Stomach smooth muscle (tissue), 2 donors: ENCODE measurements around the gene HPSE2.
"Not testable (repeated sequence)": the region's sequence is repeated elsewhere in the genome, so short reads cannot be mapped to it uniquely, and the experiment has no call there.

ENCODE experiments used
- H3K27ac ChIP-seq: one replicate; pipeline ENCODE4 v1.7.0; 2013; ENCODE audit warnings: mild to moderate bottlenecking, low read length, inconsistent platforms
- H3K27me3 ChIP-seq, 2 donors: one replicate each; pipeline ENCODE4 v1.7.0; 2013; ENCODE audit warnings: low read length in 2 of 2; ENCODE audit not compliant: insufficient read depth in 2 of 2, control insufficient read depth in 1 of 2
- H3K36me3 ChIP-seq, 2 donors: one replicate each; pipeline ENCODE4 v1.7.0; 2013; ENCODE audit warnings: low read length in 2 of 2; ENCODE audit not compliant: control insufficient read depth in 2 of 2, insufficient read depth in 2 of 2
- H3K4me1 ChIP-seq: one replicate; pipeline ENCODE4 v1.7.0; 2013; ENCODE audit warnings: low read length; ENCODE audit not compliant: control insufficient read depth, insufficient read depth
- H3K4me3 ChIP-seq, 2 donors: one replicate each; pipeline ENCODE4 v1.7.0; 2013; ENCODE audit warnings: low read length in 2 of 2
- H3K9ac ChIP-seq, 2 donors: one replicate each; pipeline ENCODE4 v1.7.0; 2013; ENCODE audit warnings: low read length in 2 of 2, mild to moderate bottlenecking in 1 of 2
- H3K9me3 ChIP-seq, 2 donors: one replicate each; pipeline ENCODE4 v1.7.0; 2013; ENCODE audit warnings: low read length in 2 of 2; ENCODE audit not compliant: control insufficient read depth in 2 of 2
- donor health status: healthy.
- donor health status: Pancreatic carcinoma.

HPSE2 gene

DNA sequence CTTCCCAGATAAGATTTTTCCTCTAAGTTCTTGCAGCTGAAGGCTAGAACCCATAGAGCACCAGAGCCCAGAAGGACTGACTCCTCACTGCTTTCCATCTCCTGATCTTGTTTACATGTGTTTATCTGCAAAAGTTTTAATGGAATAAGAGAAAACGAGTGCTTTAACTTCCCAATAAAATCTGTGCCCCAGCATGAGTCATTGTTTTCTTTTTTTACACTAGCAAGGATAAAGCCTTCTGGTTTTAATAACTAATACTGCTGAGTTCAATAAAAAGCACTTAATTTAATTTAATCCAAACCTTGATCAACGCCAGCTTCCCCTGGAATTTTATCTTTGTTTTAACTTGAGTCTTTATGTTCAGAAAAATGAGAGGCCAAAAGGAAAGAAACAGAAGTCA, 227.6 kb downstream of the HPSE2 start:
- Histone ChIP-seq H3K4me3 (no peak overlapping the region), H3K4me1 (no peaks in the 10 kb centered on the region), H3K9me3 (peaks cover 2 to 4% of the 10 kb centered on the region in 2 donors), H3K9ac (no peak overlapping the region), H3K36me3 (no peaks in the 10 kb centered on the region), H3K27me3 (no peaks in the 10 kb centered on the region), H3K27ac (no peak overlapping the region)

DNA sequence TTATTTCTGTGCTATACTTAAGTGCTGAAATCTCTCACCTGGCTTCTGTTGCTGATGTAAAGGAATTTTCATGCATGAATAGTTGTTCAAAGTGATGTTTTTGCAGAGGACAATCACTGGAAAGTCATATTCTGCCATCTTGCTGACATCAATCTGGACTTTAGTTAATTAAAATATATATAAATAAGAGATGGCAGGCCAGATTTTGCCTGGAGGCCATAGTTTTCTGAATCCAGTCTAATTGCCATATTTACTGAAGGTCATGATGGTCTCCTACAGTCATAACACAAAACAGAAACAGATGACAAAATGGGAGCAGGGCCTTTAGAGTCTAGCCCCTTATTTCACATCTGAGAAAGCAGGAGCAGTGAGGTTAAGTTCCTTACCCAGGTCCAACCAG, 228.2 kb downstream of the HPSE2 start:
- H3K4me1 ChIP-seq = no peaks in the 10 kb centered on the region
- no peaks in the 10 kb centered on the region for H3K27me3 ChIP-seq
- H3K9ac ChIP-seq = no peak overlapping the region
- no peaks in the 10 kb centered on the region for H3K36me3 ChIP-seq
- no peak overlapping the region for H3K4me3 ChIP-seq
- H3K27ac ChIP-seq = no peak overlapping the region
- peaks cover 2 to 4% of the 10 kb centered on the region in 2 donors for H3K9me3 ChIP-seq

DNA sequence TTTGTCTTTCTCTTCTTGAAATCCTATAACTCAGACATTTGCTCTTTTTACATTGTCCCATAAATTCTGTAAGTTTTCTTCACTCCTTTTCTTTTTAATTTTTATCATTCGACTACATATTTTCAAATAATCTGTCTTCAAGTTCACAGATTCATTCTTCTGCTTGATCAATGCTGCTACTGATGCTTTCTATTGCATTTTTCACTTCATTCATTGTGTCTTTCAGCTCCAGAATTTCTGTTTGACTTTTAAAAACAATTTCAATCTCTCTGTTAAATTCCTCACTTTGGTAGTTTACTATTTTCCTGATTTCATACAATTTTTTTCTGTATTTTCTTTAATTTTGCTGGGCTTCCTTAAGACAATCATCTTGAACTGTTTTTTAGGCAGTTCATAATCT, 230.4 kb downstream of the HPSE2 start:
- Histone ChIP-seq H3K9me3 (peaks cover 2 to 4% of the 10 kb centered on the region in 2 donors), H3K4me3 (no peak overlapping the region), H3K27me3 (no peaks in the 10 kb centered on the region), H3K36me3 (no peaks in the 10 kb centered on the region), H3K4me1 (no peaks in the 10 kb centered on the region), H3K9ac (no peak overlapping the region), H3K27ac (no peak overlapping the region)

DNA sequence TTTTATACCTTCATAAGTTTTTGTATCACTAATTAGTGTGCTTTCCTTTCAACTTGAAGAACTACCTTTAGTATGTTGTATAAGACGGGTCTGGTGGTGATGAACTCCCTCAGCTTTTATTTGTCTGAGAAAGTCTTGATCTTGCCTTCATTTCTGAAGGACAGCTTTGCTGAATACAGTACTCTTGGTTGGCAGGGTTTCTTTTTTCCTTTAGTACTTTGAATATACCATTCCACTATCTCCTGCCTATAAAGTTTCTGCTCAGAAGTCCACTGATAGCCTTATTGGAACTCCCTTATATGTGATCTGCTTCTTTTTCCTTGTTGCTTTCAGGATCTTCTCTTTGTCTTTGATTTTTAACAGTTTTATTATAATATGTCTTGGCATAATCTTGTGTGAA, 230.9 kb downstream of the HPSE2 start:
- Histone ChIP-seq H3K9ac (no peak overlapping the region), H3K9me3 (peaks cover 2 to 4% of the 10 kb centered on the region in 2 donors)

DNA sequence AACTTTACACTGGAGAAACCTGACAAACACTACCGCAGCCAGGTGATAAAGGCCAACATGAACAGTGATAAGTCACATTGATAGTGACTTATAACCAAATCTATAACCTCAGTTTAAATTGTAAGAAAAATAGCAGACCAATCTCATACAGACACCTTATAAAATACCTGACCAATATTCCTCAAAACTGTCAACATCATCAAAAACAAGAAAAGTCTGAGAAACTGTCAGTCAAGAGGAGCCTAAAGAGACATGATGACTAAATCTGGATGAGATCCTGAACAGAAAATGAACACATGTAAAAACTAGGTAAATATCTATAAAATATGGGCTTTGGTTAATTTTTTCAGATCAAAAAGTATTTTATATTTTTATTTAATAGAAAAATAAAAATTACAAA, 233.3 kb downstream of the HPSE2 start:
- Histone ChIP-seq H3K4me1 (no peaks in the 10 kb centered on the region), H3K9ac (no peak overlapping the region), H3K4me3 (no peak overlapping the region), H3K27ac (no peak overlapping the region), H3K9me3 (peaks cover 2 to 4% of the 10 kb centered on the region in 2 donors), H3K27me3 (no peaks in the 10 kb centered on the region), H3K36me3 (no peaks in the 10 kb centered on the region)

More for the DNA sequence above, 230.9 kb downstream of the HPSE2 start:
- H3K27ac ChIP-seq = no peak overlapping the region
- H3K4me3 ChIP-seq = no peak overlapping the region
- H3K4me1 ChIP-seq = no peaks in the 10 kb centered on the region
- no peaks in the 10 kb centered on the region for H3K27me3 ChIP-seq
- no peaks in the 10 kb centered on the region for H3K36me3 ChIP-seq

DNA sequence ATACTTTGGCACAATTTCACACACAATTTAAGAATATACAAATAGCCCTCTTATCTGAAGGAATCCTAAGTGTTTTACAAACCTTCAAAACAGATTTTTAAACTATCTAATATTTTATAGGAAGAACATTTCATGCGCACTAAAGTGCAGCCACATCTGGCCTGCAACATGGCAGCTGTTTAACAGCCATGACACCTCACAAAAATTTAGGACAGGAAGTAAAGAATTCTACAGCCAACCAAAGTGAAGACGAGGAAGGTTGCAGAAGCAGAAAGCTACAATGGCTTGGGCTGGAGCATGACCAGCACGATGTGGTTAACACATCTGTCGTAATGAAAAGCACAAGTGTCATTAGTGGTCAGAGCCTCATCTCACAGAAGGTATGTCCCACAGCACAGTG, 238.1 kb downstream of the HPSE2 start:
- no peaks in the 10 kb centered on the region for H3K36me3 ChIP-seq
- H3K9ac ChIP-seq = no peak overlapping the region
- no peak overlapping the region for H3K27ac ChIP-seq
- H3K9me3 ChIP-seq = no peaks in the 10 kb centered on the region
- no peaks in the 10 kb centered on the region for H3K4me1 ChIP-seq
- H3K4me3 ChIP-seq = no peak overlapping the region
- H3K27me3 ChIP-seq = no peaks in the 10 kb centered on the region

DNA sequence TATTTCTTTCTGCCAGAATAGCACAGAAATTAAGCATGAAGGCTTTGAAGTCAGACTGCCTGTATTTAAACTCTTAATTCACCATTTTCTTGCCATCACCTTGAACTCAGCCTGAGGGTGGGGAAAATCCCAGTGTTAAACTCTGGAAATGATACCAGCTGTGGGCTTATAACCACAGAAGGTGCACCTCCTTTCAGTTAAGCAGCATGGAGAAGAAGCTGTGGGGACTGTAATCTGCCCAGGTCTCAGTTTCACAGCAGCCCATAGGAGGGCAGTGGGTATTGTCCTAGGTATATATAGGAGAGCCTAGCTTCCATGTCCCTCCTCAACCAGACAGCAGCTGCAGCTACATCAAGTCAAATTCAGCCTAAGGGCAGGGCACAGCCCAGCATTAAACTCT, 241.6 kb downstream of the HPSE2 start:
- no peak overlapping the region for H3K9ac ChIP-seq
- no peaks in the 10 kb centered on the region for H3K27me3 ChIP-seq
- no peak overlapping the region for H3K4me3 ChIP-seq
- H3K9me3 ChIP-seq = no peaks in the 10 kb centered on the region
- no peaks in the 10 kb centered on the region for H3K36me3 ChIP-seq
- H3K4me1 ChIP-seq = no peaks in the 10 kb centered on the region
- no peak overlapping the region for H3K27ac ChIP-seq

DNA sequence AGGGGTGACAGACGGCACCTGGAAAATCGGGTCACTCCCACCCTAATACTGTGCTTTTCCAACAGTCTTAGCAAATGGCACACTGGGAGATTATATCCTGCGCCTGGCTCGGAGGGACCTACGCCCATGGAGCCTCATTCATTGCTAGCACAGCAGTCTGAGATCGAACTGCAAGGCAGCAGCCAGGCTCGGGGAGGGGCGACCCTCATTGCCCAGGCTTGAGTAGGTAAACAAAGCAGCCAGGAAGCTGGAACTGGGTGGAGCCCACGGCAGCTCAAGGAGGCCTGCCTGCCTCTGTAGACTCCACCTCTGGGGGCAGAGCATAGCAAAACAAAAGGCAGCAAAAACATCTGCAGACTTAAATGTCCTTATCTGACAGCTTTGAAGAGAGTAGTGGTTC, 251.9 kb downstream of the HPSE2 start:
- not testable (repeated sequence) for H3K4me1 ChIP-seq, H3K36me3 ChIP-seq, H3K4me3 ChIP-seq, H3K9ac ChIP-seq, H3K27me3 ChIP-seq, H3K27ac ChIP-seq, H3K9me3 ChIP-seq

DNA sequence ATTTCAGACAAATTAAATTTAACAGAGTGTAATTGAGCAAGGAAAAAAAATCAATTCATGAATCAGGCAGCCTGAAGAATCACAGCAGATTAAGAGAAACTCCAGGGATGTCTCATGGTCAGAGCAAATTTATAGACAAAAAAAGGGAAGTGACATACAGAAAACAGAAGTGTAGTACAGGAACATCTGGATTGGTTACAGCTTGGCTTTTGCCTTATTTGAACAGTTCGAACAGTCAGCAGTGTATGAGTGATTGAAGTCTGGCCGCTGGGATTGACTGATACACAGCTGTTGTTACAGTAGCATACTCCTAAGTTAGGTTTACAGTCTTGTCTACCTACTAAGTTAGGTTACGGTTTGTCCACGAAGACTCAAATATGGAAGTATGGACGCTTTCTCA, 255.3 kb downstream of the HPSE2 start:
- H3K27me3 ChIP-seq = no peaks in the 10 kb centered on the region
- no peak overlapping the region for H3K9ac ChIP-seq
- no peaks in the 10 kb centered on the region for H3K36me3 ChIP-seq
- no peak overlapping the region for H3K27ac ChIP-seq
- no peak overlapping the region for H3K4me3 ChIP-seq
- no peaks in the 10 kb centered on the region for H3K4me1 ChIP-seq
- H3K9me3 ChIP-seq = peaks cover 3 to 6% of the 10 kb centered on the region in 2 donors

DNA sequence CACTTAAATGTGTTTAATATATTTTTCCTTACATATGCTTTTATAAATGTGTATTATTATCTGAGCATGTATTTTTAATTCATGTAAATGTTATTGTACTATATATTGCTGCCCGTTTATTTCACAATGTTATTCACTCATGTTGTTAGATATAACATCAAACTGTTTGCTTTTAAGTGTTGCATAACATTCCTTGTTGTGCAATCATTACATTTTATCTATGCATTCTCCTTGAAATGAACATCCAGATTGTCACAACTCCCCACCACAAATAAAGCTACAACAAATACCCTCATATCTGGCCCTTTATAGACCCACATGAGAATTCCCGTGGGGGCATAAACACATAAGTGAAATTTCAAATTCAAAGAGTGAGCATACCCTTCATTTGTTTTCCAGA, 264.2 kb downstream of the HPSE2 start:
- Histone ChIP-seq H3K27ac (no peak overlapping the region), H3K9me3 (no peaks in the 10 kb centered on the region), H3K36me3 (no peaks in the 10 kb centered on the region), H3K9ac (no peak overlapping the region), H3K27me3 (no peaks in the 10 kb centered on the region), H3K4me1 (no peaks in the 10 kb centered on the region), H3K4me3 (no peak overlapping the region)

DNA sequence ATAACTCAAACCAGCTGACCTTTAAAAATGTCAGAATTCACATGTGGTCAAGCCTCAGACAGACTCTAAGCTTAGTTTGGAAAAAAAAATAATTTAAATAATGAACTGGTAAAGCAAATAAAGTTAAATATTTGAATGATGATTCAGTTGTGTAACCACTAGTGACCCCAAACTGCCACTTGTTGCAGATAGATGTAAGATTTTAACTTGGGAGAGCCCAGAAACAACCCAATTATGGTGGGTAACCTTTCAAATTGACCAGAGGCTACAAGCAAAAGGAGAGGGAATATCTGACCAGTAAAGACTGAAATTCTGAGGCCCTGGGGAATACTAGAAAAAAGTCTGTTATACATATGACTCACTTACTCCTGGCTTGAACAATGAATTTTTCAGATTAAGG, 268.1 kb downstream of the HPSE2 start:
- Histone ChIP-seq H3K27ac (no peak overlapping the region), H3K4me1 (no peaks in the 10 kb centered on the region), H3K9ac (no peak overlapping the region), H3K27me3 (no peaks in the 10 kb centered on the region), H3K4me3 (no peak overlapping the region), H3K9me3 (no peaks in the 10 kb centered on the region), H3K36me3 (no peaks in the 10 kb centered on the region)

DNA sequence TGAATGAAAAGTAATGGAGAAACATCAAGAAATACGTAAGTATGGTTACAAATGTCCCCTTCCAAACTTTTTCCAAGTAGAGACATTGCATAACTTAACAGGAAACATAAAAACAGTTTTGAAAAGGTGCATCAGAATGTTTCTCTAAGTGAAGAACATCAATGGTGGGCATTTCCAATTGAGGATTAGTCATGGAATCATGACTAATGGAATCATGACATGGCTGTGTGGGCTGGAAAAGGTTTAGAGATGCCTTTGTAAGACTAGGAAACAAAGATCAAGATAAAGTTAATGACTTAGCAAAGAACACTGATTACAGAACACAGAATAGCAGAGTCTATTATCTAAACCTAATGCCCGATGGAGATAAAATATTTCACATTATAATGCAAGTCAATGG, 272.0 kb downstream of the HPSE2 start:
- no peaks in the 10 kb centered on the region for H3K27me3 ChIP-seq
- H3K4me1 ChIP-seq = no peaks in the 10 kb centered on the region
- no peaks in the 10 kb centered on the region for H3K9me3 ChIP-seq
- no peak overlapping the region for H3K4me3 ChIP-seq
- no peak overlapping the region for H3K9ac ChIP-seq
- H3K36me3 ChIP-seq = no peaks in the 10 kb centered on the region
- H3K27ac ChIP-seq = no peak overlapping the region
